SIG-M5 (cell line): ENCODE data around the gene GCNT2.
"Not testable (repeated sequence)": the region's sequence is repeated elsewhere in the genome, so short reads cannot be mapped to it uniquely, and the experiment has no call there.

Source experiments
- DNase-seq: peaks from one replicate; lab custom pipeline; 2025; lab: John Stamatoyannopoulos, UW

GCNT2 gene

GRCh38 chr6:10662207-10662606 lies 141.1 kb downstream of the GCNT2 start:
- no peak for DNase-seq

- DNase-seq = no peak
Measured at GRCh38 chr6:10662742-10663141, 141.6 kb downstream of the GCNT2 start.

- not testable (repeated sequence) for DNase-seq
Measured at GRCh38 chr6:10665595-10665994, 144.4 kb downstream of the GCNT2 start.

- no peak for DNase-seq
Measured at GRCh38 chr6:10668126-10668917, 147.2 kb downstream of the GCNT2 start.

GRCh38 chr6:10676403-10676802 lies 155.3 kb downstream of the GCNT2 start:
- no peak for DNase-seq

GRCh38 chr6:10678456-10678855 lies 157.3 kb downstream of the GCNT2 start:
- no peak for DNase-seq
